WERI-Rb-1 (cell line): ENCODE results near the gene SLC6A6.

Experiments used
- DNase-seq: peaks from one replicate; pipeline ENCODE4 v3.0.0-alpha.2; 2020
- H3K27ac ChIP-seq: fragments of 250-450 bp; sonication (Bioruptor Pico); 2 replicates; pipeline ENCODE4 v1.5.1; 2020; ENCODE audit warnings: mild to moderate bottlenecking, moderate library complexity
- H3K27me3 ChIP-seq: fragments of 250-450 bp; sonication (Bioruptor Pico); 2 replicates; pipeline ENCODE4 v1.5.1; 2021; ENCODE audit warnings: mild to moderate bottlenecking, low read depth, moderate library complexity; ENCODE audit not compliant: insufficient read depth, severe bottlenecking
- H3K36me3 ChIP-seq: fragments of 250-450 bp; sonication (Bioruptor Pico); 2 replicates; pipeline ENCODE4 v1.5.1; 2020; ENCODE audit warnings: mild to moderate bottlenecking, moderate library complexity
- H3K4me3 ChIP-seq: 2 replicates; pipeline ENCODE4 v1.5.1; 2011; ENCODE audit warnings: low read depth, mild to moderate bottlenecking, control low read depth, low read length
- H3K9me3 ChIP-seq: fragments of 250-450 bp; sonication (Bioruptor Pico); 2 replicates; pipeline ENCODE4 v1.5.1; 2021; ENCODE audit warnings: mild to moderate bottlenecking, moderate library complexity; ENCODE audit not compliant: severe bottlenecking
- TF ChIP-seq, protein P1 (sequence below): IDR thresholded peaks from 2 replicates; pipeline ENCODE4 v1.5.1; 2011; ENCODE audit warnings: low read depth, mild to moderate bottlenecking, control low read depth, inconsistent platforms, low read length

Gene SLC6A6

DNA sequence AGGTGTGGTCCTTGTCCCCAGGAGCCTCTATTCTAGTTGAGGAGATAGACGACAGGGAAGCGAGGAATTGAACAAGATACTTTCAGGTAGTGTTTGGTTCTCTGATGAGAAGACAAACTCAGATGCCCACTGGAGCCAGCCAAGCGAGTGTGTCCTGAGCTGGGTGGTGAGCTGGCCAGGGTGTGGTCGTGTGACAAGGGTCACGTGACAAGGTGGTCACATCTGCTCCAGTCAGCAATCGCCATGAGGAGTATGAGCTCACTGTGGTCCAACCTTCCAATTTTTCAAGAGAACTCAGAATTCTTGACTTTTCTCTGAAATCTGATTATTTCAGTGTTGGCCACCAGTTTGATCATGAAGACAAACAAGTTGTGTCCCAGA lies 39.5 kb downstream of the SLC6A6 start:
- H3K9me3 ChIP-seq: no peaks in the 10 kb centered on the region
- TF ChIP-seq, protein P1, sequence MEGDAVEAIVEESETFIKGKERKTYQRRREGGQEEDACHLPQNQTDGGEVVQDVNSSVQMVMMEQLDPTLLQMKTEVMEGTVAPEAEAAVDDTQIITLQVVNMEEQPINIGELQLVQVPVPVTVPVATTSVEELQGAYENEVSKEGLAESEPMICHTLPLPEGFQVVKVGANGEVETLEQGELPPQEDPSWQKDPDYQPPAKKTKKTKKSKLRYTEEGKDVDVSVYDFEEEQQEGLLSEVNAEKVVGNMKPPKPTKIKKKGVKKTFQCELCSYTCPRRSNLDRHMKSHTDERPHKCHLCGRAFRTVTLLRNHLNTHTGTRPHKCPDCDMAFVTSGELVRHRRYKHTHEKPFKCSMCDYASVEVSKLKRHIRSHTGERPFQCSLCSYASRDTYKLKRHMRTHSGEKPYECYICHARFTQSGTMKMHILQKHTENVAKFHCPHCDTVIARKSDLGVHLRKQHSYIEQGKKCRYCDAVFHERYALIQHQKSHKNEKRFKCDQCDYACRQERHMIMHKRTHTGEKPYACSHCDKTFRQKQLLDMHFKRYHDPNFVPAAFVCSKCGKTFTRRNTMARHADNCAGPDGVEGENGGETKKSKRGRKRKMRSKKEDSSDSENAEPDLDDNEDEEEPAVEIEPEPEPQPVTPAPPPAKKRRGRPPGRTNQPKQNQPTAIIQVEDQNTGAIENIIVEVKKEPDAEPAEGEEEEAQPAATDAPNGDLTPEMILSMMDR: no peak
- no peak overlapping the region for H3K4me3 ChIP-seq
- no peaks in the 10 kb centered on the region for H3K27me3 ChIP-seq
- H3K36me3 ChIP-seq: peaks cover 19% of the 10 kb centered on the region
- no peak for DNase-seq
- H3K27ac ChIP-seq: no peak overlapping the region

DNA sequence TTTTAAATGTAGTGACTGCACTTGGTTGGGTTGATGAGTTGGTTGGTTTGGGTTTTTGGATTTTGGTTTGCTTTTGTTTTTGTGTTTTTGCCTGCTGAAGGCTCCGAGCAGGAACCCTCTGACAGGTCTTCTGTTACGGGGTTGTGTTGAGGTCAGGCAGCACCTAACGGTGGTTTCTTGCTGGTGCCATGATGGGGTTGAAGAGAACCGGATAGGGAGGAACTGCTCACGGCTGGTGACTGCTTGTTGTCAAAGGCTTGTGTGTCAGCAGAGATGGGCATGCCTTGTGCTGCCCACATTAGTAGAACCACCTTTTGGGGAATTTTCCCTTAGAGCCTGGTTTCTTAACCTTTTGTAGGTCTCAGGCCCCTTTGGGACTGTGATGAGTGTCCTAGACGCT lies 42.0 kb downstream of the SLC6A6 start:
- Histone ChIP-seq H3K27me3 (no peaks in the 10 kb centered on the region), H3K9me3 (no peaks in the 10 kb centered on the region), H3K36me3 (peaks cover 44% of the 10 kb centered on the region), H3K4me3 (no peak overlapping the region), H3K27ac (no peak overlapping the region)
- TF ChIP-seq, protein P1: no peak
- DNase-seq: no peak

DNA sequence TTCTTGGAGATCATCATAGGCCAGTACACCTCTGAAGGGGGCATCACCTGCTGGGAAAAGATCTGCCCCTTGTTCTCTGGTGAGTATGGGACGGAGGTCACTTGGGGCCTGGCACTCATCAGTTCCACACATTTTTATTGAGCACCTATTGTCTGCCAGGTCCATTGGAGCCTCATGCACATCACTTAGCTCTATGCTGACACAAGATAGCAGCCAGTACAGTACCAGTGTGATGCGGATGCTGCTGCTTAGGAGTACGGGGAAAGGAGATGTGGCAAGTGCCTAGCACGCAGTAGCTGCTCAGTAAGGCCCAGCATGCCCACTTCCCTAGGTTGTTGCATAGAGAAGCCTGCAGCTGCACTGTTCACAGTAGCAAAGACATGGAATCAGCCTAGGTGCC lies 43.4 kb downstream of the SLC6A6 start:
- H3K27me3 ChIP-seq: no peaks in the 10 kb centered on the region
- no peak overlapping the region for H3K27ac ChIP-seq
- DNase-seq: no peak
- peaks cover 48% of the 10 kb centered on the region for H3K36me3 ChIP-seq
- TF ChIP-seq, protein P1: no peak
- H3K9me3 ChIP-seq: no peaks in the 10 kb centered on the region
- no peak overlapping the region for H3K4me3 ChIP-seq

DNA sequence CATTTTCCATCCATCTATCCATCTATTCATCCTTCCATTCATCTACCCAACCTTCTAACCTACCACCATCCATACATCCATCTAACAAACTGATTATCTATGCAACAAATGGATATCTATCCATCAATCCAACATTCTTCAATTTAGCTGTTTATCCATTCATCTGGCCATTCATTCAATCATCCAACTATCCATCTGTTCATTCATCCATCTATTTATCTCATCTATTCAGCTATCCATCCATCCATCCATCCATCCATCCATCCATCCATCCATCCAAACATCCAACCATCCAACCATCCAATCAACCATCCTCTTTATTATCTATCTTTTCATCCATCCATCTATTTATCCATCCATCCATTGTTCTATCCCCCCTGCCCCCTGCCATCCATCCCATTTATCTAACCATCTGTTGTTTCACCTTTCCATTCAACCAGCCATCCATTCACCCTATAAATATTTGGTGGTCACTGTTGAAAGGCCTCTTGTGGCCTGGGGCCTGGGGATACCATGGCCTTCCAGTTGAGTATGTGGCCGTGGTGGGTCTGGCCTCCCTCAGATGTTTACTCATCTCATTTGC lies 44.7 kb downstream of the SLC6A6 start:
- Histone ChIP-seq H3K36me3 (peaks cover 53% of the 10 kb centered on the region), H3K9me3 (no peaks in the 10 kb centered on the region), H3K27ac (no peak overlapping the region), H3K4me3 (no peak overlapping the region), H3K27me3 (no peaks in the 10 kb centered on the region)
- TF ChIP-seq, protein P1: no peak
- no peak for DNase-seq

DNA sequence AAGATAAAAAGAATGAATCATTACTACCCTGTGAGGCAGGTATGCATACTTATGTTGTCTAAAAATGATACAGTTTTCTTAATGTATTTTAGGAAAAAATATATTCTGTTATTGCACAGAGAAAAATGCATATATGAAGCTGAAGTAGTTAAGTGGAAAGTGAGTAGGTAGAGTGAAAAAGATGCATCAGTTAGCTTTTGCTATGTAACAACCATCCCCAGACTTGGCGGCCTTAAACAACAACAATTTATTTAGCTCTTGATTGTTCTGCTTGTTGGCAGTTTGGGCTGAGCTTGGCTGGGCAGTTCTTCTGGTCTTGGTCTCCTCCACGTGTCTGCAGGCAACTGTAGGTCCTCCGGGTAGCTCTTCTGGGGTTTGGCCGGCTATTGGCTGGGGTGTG lies 45.7 kb downstream of the SLC6A6 start:
- no peak overlapping the region for H3K27ac ChIP-seq

More for the DNA sequence above, 45.7 kb downstream of the SLC6A6 start:
- DNase-seq: no peak
- Histone ChIP-seq H3K36me3 (peaks cover 53% of the 10 kb centered on the region), H3K9me3 (no peaks in the 10 kb centered on the region), H3K27me3 (no peaks in the 10 kb centered on the region), H3K4me3 (no peak overlapping the region)
- TF ChIP-seq, protein P1: no peak
